COLO668 (cell line): ENCODE results near the gene MYO1D.
A peak's percentile ranks its signal among the peaks of the same experiment; 100 is the strongest.
"Not testable (repeated sequence)": the region's sequence is repeated elsewhere in the genome, so short reads cannot be mapped to it uniquely, and the experiment has no call there.

Experiments
- DNase-seq: peaks from one replicate; lab custom pipeline; 2025; ENCODE audit not compliant: unreplicated experiment; lab: John Stamatoyannopoulos, UW

Gene MYO1D

DNA sequence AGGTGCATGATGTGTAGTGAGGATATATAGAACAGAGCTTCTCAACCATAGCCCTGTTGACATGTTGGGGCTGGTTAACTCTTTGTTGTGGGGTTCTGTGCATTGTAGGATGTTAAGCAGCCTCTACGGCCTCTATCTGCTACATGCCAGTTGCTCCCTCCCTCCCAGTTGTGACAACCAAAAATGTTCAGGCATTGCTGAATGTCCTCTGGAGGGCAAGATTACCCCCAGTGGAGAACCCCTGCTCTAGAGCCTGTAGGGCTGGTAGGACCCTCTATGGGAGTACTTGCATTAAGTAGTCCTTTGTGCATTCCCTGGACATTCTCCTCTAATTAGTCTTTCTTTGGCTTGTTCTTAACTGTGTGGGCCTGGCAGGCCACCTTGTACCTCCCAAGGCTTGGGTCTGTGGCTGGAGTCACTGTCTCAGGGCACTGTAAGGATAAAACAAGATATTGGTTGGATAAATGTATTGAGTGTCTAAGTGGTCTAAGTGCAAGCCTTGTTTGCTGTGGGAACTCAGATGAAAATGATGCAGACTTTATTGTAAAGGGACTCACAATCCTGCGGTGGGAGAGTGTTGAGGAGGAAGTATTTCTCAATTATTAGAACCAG lies 19.8 kb upstream of the MYO1D start:
- DNase-seq = no peak

DNA sequence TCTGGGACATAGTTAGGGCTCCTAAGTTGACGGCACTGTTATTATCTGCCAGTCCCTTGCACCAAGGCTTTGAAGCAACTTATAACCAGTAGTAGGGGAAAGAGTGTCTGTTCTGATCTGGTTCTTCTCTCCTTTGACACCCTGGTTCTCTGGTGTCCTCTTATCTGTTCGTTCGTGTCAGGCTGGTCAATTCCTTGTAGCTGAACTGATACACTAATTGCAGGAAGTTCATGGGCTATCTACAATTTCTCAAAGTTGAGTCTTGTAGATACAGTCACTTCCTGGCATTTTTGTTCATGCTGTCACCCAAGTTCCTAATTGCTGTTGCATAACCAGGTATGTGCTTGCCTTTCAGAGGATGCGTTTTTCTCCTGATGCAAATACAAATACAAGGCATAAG lies 17.3 kb upstream of the MYO1D start:
- DNase-seq = no peak

DNA sequence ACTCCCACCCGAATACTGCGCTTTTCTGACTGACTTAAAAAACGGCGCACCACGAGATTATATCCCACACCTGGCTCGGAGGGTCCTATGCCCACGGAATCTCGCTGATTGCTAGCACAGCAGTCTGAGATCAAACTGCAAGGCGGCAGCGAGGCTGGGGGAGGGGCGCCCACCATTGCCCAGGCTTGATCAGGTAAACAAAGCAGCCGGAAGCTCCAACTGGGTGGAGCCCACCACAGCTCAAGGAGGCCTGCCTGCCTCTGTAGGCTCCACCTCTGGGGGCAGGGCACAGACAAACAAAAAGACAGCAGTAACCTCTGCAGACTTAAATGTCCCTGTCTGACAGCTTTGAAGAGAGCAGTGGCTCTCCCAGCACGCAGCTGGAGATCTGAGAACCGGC lies 10.5 kb upstream of the MYO1D start:
- DNase-seq = not testable (repeated sequence)

DNA sequence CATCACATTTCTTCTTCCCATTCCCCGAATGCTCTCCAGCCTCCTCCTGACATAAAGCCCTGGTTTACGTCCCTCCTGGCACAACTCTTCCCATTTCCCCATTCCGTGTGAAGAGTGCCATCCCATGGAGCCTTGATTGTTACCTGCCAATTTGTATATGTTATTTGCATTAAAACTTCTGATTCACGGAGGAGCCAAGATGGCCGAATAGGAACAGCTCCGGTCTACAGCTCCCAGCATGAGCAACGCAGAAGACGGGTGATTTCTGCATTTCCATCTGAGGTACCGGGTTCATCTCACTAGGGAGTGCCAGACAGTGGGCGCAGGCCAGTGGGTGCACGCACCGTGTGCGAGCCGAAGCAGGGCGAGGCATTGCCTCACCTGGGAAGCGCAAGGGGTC lies 10.0 kb upstream of the MYO1D start:
- not testable (repeated sequence) for DNase-seq

DNA sequence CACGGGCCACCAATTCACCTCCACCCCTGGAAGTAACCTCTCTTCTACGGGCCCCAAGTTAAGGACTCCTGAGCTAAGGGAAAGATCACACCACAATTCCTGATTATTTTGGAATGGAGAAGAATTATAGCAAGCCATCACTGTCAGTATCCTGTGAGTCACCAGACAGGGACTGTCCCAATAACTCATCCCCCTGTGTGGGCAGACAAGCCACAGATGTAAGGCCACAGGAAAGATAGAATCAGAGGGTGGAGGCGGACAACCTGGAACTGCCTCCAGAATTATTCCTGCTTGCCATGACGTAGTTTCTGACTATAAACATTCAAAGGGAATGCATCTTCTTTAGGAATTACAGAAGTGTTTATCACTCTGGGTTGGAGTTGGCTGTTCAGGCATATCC lies 5.8 kb upstream of the MYO1D start:
- DNase-seq = no peak

DNA sequence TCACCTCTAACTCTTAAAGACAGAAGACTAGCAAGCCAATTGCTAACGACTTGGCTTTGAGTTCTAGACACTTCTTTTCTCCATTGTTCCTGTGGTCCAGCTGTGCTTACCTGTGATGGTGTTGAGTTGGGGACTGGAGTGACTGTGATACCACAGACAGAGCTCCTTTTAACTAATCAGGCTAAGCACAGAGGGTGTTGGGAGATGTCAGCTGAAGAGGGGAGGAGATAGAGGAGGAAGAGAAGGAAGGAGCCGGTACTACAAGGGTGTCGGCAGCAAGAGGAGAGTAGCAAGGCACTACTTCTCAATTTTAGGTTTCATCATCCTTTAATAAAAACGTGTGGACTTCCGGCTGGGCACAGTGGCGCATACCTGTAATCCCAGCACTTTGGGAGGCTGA lies 5.1 kb upstream of the MYO1D start:
- no peak for DNase-seq

DNA sequence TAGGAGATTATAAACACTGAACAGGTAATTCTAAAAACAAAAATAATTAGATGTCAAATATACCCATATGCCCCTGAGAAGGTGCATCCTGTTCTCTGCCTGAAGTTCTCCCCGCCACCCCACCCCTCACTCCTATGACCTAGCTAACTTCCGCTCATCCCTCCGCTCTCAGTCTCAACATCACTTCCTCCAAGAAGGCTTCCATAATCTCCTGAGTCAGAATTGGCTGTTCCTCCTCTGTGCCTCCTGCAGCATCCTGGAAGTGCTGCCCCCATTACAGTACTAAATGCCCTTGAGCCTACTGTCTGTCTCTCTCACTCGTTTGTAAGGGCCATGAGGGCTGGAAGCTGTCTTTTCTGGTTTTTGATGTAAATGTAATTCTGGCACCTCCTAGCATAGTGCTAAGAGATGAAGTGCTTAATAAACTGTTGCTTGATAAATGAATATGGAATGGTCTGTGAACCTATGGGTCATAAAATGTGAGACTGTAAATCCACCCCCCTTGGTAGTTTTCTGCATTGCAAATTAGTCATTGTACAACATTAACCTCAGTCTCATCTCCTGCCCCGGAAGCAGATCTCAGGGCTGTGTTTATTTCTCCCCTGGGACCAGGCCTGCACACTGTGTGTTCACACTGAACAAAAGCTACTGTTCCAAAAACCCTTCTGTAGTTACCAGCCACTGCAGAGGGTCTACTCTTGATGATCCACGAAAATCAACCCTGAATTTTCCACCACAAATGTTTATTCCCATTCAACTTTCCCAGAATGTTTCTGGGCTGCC lies 3.9 kb upstream of the MYO1D start:
- no peak for DNase-seq

DNA sequence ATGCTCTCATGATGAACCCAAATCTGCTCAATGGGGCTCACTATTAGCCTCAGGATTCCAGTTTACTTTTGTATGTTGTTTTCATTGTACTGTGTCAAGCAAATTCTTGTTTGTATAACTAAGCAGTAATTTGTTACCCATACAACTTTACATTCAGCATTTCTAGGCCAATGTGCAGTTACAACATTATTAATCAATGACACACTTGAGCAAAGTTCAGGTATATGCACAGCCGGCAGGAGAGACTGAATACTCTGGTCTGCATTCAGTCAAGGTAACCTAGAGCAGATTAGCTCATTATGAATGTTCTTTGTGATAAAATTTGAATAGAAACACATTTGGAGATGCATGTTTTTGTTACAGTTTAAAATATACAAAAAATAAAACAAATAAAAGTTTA lies 2.2 kb upstream of the MYO1D start:
- no peak for DNase-seq

DNA sequence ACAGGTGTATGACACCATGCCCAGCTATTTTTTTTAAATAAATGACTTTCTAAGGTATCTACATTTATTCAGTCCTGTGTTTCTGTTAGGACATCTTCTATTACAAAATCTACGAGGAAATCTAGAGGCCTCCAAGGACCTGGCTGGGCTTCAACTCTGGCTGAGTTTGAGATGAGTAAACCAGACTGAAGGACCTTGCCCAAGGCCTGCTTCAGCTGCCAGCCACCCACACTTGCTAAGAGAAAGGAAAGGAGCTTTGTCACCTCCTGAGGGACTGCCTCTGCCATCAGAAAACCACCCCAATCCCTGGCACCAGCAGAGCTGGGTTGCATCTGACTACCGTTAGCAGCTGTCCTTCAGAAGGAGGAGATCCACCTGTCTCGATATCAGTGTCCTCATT lies 1.3 kb upstream of the MYO1D start:
- DNase-seq = no peak

DNA sequence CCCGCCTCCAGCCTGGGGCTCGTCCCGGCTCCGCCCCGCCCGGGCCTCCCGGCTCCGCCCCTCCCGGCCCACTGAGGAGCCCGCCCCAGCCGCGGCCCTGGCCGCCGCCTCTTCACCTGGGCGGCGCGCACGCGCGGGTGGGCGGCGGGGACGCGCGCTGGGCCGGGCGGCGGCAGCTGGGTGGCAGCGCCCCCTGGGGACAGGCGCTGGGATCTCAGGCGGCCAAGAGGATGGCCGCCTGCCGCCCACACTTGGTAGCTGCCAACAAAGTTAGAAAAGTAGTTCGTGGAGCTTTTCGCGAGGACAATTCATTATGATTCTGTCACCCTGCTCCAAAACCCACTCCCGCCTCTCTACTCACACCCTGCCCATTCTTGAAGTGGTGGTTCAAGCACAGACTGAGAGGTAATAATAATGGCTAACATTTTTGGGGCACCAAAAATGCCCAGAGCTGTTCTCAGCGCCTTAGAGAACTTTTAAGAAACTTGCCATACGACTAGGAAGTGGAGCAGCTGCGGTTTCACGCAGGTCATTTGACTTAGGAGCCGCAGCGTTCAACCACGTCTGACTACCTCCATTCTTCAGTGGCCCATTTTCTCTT lies 340 bp upstream of the MYO1D start:
- DNase-seq = peak; percentile 91

DNA sequence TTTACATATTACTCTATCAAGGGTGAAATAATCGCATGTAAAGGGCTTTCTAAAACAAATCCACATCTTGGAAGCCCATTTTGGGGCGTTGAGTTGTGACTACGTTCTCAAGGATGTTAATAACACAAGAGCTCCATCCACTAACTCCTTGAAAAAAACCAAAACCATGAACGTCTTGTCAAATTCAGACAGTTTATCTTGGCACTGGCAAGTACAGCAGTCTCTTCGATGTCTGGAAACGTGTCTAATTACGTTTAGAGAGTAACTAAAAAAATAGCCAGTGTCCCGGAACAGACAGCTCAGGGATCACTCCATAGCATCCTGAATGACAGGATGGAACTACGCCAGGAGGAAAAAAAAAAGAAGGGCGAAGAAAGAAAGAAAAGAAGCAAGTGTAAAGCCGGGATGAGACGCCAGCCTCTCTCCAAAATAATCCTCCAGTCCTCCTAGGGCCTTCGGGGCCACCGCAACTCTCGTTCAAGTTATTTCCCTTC lies 954 bp downstream of the MYO1D start:
- no peak for DNase-seq

DNA sequence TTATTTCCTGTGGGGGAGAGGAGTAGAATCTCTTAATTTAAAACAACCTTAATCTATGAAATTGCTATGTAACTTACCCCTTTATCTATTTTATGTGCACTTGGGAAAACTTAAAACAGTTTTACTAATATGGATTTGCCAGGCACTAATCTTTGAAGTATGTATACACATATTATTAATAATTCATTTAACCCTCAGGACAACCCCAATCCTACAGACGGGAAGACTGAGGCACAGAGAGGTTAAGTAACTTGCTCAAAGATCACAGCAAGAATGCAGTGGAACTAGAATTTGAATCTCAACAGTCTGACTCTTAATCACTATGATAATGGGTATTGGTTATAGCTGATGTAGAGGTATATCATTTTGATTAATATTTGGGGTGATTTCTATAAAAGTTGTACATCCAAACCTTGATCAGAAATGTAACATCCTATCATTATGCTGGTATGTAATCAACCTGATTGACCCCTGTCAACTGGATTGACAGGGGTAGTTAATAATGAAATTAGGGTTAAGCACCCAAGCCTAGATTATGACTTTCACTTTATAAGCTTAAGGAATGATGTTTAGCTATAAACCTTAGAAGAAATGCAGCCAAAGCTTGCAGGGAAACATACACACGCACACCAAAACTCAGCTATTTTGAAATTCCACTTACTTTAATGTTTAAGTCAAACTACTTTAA lies 1.6 kb downstream of the MYO1D start:
- DNase-seq = no peak

DNA sequence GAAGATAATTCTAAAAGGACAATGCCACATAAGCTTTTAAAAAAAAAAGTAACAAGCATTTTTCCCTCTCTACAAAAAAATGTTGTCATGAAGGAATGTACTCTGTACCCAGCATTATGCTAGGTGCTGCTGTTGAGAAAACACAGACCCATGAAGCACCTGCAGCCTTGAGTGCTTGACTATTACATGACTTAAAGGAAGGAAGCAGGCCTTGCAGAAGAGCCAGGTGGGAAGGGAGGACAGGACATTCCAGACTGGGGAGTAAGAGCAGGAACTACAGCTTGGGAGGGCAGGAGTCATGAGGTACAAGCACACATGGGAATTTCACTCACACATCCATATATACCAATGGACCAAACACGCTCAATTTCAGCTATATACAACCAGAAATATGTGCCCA lies 3.8 kb downstream of the MYO1D start:
- no peak for DNase-seq

DNA sequence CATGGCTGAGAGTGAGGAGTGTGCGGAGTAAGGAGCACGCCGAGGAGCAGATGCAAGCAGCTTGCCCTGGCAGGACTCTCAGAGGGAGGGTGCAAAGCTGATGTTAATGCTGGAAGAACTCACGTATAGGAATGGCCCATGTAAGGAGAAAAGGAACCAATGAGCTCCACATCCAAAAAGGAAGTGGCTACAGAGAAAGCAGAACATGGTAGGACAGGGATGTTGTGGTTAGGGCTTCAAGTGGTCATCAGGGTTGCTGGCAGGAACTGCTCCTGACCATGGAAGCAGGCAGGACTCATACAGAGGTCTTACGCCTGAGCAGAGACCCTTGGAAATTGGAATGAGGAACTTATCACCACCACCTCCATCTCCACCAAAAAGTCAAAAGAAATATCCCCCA lies 5.2 kb downstream of the MYO1D start:
- DNase-seq = no peak

DNA sequence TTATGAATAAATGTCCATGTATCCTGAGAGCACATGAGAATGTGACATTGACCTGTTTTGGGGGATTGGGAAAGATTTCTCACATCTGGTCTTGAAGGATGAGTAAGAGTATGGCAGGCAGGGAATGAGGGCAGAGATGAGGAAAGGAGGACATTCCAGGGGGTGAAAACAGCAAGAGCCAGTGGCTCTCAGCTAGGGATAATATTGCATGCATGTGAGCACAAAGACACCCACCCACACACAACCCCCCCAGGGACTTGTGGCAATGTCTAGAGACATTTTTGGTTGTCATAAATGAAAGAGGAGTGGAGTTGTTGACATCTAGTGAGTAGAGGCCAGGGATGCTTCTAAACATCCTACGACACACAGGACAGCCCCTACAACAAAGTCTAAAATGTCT lies 6.0 kb downstream of the MYO1D start:
- no peak for DNase-seq

DNA sequence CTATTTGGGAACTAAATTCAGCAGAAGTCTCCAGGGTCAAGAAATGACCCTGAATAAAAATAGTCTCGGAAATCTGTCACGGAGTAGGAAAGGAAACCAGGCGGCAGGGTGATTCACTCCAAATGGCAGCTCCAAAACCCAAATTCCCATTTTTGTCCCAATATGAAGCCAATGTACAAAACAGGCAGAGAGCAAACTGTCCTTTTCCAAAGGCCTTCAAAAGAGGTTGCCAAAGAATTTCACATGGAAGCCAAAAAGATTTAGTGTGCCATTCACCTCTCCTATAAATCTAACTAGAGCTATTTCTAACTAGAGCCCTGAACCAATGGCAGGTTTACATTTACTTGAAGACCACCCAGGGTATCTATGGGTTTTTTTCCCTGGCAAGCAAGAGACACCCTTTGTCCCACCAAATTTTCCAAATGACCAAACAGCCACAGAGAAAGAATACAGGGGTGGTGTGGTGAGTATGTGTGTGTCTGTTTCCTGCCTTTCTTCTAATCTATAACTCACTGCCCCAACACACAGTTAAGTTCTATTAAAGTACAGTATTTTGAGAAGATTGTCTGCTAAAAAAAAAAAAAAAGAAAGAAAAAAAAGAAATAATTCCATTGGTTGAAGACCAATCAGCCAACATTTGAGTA lies 6.8 kb downstream of the MYO1D start:
- DNase-seq = no peak

DNA sequence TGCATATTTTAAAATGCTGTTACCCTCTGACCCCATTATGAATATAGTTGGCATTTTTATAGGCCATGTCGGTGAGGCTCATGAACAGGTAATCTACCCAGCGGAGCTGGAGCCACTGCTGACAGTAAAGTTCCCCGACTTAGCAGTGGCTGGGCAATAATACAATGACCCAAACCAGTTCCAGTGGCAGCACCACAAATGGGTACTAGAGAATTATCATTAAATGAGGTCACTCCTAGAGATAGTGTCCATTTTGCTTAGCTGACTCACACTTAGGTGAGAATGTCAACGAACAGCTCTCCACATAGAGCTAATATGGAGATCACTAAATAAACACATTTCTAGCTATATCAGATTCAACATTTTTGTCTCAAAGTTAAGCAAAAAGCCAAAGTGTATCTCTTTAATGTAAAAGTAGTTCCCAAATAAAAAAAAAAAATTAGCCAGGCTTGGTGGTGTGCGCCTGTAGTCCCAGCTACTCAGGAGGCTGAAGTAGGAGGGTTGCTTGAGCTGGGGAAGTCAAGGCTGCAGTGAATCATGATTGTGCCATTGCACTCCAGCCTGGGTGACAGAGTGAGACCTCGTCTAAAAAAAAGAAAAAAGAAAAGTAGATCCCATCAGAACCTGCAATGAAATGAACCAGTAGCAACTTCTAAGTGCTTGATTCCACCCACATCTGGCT lies 7.4 kb downstream of the MYO1D start:
- DNase-seq = no peak

DNA sequence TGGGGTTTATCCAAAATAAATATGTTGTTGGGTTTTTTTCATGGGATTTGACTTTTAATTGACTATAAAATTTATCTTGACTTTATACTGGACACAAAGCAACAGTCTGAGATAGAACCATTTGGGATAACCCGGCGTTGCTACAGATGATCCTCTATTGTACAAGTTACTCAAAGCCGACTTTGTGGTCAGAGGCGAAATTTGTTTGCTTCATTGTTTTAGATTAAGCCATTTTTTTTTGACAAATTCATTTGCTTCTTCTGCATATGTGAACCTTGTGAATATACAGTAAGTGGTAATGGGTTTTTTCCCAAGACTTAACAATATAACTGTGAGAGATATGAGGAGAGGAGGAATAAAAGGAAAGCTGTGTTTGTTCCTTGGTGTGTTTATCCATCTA lies 11.8 kb downstream of the MYO1D start:
- no peak for DNase-seq

DNA sequence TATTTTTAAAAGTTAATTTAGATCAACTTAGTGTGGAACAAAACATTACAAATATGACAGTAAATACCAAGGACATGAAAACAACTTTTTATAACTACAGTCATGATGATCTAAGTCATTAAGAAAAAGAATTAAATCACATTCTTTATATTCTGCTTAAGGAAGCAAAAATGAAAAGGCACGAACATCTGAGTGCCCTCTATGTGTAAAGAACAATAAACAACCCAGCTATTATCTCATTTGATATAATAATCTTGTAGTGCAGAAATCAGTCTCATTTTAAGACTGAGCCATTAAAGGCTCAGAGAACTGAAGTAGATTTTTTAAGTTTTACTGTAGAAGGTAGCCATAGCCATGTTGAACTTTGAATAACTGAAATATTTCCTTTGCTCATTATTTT lies 13.4 kb downstream of the MYO1D start:
- no peak for DNase-seq

DNA sequence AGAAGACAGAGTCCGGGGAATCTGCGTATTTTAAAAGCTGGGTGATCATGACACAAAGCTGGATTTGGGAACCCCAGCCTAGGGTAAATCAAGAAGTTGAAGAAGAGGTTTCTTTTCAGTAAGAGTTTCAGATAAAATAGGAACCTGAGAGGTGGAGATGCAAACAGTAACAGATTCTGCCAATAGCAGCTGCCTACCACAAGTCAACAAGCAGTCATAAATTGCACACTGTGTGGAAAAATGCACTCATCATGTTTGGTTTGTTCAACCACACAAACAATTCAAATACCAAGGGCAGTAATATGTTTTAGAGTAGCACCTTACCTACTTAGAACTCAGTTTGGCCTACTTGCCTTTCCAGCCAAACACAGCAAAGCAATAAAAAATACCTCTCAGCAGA lies 14.0 kb downstream of the MYO1D start:
- DNase-seq = no peak

DNA sequence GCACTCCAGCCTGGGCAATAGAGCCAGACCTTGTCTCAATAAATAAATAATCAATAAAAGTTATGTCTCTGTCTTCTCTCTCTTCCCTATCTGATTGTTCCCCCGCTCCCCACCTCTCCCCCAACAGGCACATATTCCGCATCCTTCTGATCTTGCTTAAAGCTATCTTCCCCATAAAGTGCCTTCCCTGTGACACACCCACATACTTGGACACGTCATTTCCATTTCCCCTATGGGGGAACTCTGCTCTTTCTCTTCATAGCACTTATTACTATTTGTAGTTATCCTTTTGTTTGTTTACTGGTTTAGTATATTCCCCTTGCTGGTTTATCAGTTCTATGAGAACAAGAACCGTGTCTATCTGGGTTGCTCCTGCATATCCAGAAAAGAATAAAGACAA lies 14.9 kb downstream of the MYO1D start:
- no peak for DNase-seq
